Activated naive CD8-positive, alpha-beta T cell treated with anti-CD3 and anti-CD28 coated beads, Interleukin-2, amount 10 ng/mL, durations not matched to agents 7 days and 5 days (primary cell): ENCODE data around the gene EHBP1. TPM values are rescaled to one million over a fixed set of nuclear protein-coding genes. Genes with fewer than 3 reads are reported as not detected.

Experiments used
- ATAC-seq: fragments of 150-1000 bp; cut with Tn5 transposase; one replicate; pipeline ENCODE4 v1.10.0; 2021; ENCODE audit warnings: low read depth, moderate library complexity
- POLR2A ChIA-PET: fragments of 350-600 bp; sonication (Branson Sonifier 250); formaldehyde crosslinking; loops from one replicate; lab custom pipeline; 2021; ENCODE audit warnings: antibody characterized with exemption; lab: Charles Lee
- DNase-seq: peaks from one replicate; pipeline ENCODE4 v3.0.0; 2021
- H3K27ac Mint-ChIP-seq: one replicate; pipeline ENCODE4 v1.8.0; 2022; ENCODE audit warnings: mild to moderate bottlenecking, mixed read lengths
- H3K27me3 Mint-ChIP-seq: one replicate; pipeline ENCODE4 v1.8.0; 2022; ENCODE audit warnings: mild to moderate bottlenecking, moderate library complexity, mixed read lengths
- H3K36me3 Mint-ChIP-seq: one replicate; pipeline ENCODE4 v1.8.0; 2021; ENCODE audit warnings: mild to moderate bottlenecking, mixed read lengths
- H3K4me1 Mint-ChIP-seq: one replicate; pipeline ENCODE4 v1.8.0; 2021; ENCODE audit warnings: mixed read lengths
- H3K4me3 Mint-ChIP-seq: one replicate; pipeline ENCODE4 v1.8.0; 2022; ENCODE audit warnings: mild to moderate bottlenecking, moderate library complexity, mixed read lengths
- H3K9me3 Mint-ChIP-seq: one replicate; pipeline ENCODE4 v1.8.0; 2021; ENCODE audit warnings: mixed read lengths
- total RNA-seq, 2 experiments: library from RNA; stranded (reverse); gene quantifications; one replicate each; pipeline ENCODE4 v1.2.3, GENCODE V29; 2021

Gene EHBP1
- total RNA-seq, 2 experiments from 2014 or later: 25.2 to 27.2 TPM

GRCh38 chr2:63041592-63041991 is 336.1 kb downstream of the EHBP1 start:
- H3K27me3 Mint-ChIP-seq: peaks cover 10% of the 10 kb centered on the region
- no peaks in the 10 kb centered on the region for H3K9me3 Mint-ChIP-seq
- no peak overlapping the region for H3K4me3 Mint-ChIP-seq
- H3K36me3 Mint-ChIP-seq: peaks cover 2% of the 10 kb centered on the region
- ATAC-seq (no peak), DNase-seq (no peak)
- peaks cover 1% of the 10 kb centered on the region for H3K4me1 Mint-ChIP-seq
- H3K27ac Mint-ChIP-seq: no peak overlapping the region
- POLR2A ChIA-PET: no interaction called here

- H3K4me1 Mint-ChIP-seq: peaks cover 18% of the 10 kb centered on the region
- no peaks in the 10 kb centered on the region for H3K9me3 Mint-ChIP-seq
- H3K27me3 Mint-ChIP-seq: peaks cover 41% of the 10 kb centered on the region
- ATAC-seq (no peak), DNase-seq (no peak)
- H3K4me3 Mint-ChIP-seq: no peak overlapping the region
- POLR2A ChIA-PET: no interaction called here
- H3K36me3 Mint-ChIP-seq: peaks cover 5% of the 10 kb centered on the region
- H3K27ac Mint-ChIP-seq: no peak overlapping the region
Measured at GRCh38 chr2:63044362-63045327, 339.1 kb downstream of the EHBP1 start.

DNA sequence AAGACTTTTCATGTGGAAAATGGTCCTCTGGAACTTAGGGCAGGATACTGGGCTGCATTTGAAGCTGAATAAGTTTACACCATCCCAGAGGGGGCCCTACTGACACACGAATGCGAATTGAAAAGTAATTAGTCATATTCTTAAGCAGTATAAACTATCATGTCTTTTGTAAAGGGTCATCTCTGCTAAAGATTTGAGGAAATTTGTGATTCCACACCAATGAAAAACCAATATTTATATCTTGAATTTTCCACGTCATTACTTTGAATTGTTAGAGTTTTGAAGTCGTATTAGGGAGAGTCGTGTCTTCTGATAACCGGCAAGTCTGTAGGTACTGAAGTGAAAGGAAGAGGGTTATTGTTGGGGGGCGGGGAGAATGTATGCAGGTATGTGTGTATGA is 341.0 kb downstream of the EHBP1 start:
- Mint-ChIP-seq H3K27ac (no peak overlapping the region), H3K36me3 (peaks cover 5% of the 10 kb centered on the region), H3K4me3 (peak overlapping the region; percentile 73), H3K4me1 (peaks cover 25% of the 10 kb centered on the region), H3K9me3 (no peaks in the 10 kb centered on the region), H3K27me3 (peaks cover 50% of the 10 kb centered on the region)
- no peak for ATAC-seq
- POLR2A ChIA-PET: no interaction called here
- DNase-seq: no peak

- H3K27ac Mint-ChIP-seq: no peak overlapping the region
- no peak for ATAC-seq
- peaks cover 5% of the 10 kb centered on the region for H3K36me3 Mint-ChIP-seq
- peak overlapping the region; percentile 73 for H3K4me3 Mint-ChIP-seq
- H3K9me3 Mint-ChIP-seq: no peaks in the 10 kb centered on the region
- DNase-seq: no peak
- peaks cover 25% of the 10 kb centered on the region for H3K4me1 Mint-ChIP-seq
- H3K27me3 Mint-ChIP-seq: peaks cover 52% of the 10 kb centered on the region
- POLR2A ChIA-PET: no interaction called here
Measured at GRCh38 chr2:63046961-63047320, 341.4 kb downstream of the EHBP1 start.

GRCh38 chr2:63047321-63048279 is 342.1 kb downstream of the EHBP1 start:
- POLR2A ChIA-PET: no interaction called here
- H3K27ac Mint-ChIP-seq: peak overlapping the region; percentile 51
- no peaks in the 10 kb centered on the region for H3K9me3 Mint-ChIP-seq
- ATAC-seq: no peak
- peaks cover 59% of the 10 kb centered on the region for H3K27me3 Mint-ChIP-seq
- peaks cover 29% of the 10 kb centered on the region for H3K4me1 Mint-ChIP-seq
- peak; percentile 63 for DNase-seq
- H3K4me3 Mint-ChIP-seq: peak overlapping the region; percentile 73
- H3K36me3 Mint-ChIP-seq: peaks cover 5% of the 10 kb centered on the region

DNA sequence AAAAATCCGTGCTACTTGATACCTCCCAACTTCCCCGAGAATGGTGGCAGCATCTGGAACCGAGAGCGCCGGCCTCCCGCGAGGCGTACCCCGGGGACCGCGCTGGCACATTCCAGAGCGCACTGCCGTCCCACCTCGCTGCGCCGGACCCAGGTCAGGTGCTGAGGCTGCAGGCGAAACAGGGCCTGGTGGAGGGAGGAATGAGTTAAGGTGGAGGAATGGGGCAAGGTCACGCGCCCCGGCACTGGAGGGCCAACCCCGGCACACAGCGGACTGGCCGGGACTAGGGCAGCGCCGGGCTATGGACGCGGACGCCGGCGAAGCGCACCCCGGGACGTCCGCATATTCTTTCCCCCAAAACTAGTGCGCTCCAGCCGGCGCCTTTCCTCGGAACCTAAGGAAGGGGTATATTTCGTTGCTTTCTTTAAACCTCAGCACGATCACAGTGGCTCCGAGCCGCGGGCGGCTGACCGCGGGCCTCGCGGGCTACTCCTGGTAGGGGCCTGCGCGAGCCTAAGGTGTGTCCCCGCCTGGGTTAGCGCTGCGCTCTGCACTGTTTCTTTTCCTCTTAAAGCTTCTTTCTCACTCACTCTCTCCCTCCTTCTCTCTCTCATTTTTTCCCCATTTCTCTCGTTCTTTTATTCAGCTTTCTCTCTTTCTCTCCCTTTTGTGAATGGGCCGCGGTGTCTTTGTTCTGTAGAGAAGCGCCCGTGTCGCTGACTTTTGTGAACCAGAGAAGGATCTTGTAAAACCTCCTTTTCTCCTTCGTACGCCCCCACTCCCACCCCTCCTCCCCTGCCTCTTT is 343.1 kb downstream of the EHBP1 start:
- ATAC-seq (no peak), DNase-seq (peak; percentile 50)
- H3K9me3 Mint-ChIP-seq: no peaks in the 10 kb centered on the region
- peaks cover 36% of the 10 kb centered on the region for H3K4me1 Mint-ChIP-seq
- H3K27ac Mint-ChIP-seq: peak overlapping the region; percentile 51
- POLR2A ChIA-PET: interaction anchor here (0.7 kb wide), 1 partner anchor 10 kb away, joined by 3 read pairs; no protein-coding TSS in a partner anchor
- H3K4me3 Mint-ChIP-seq: peak overlapping the region; percentile 80
- peaks cover 5% of the 10 kb centered on the region for H3K36me3 Mint-ChIP-seq
- peaks cover 68% of the 10 kb centered on the region for H3K27me3 Mint-ChIP-seq

DNA sequence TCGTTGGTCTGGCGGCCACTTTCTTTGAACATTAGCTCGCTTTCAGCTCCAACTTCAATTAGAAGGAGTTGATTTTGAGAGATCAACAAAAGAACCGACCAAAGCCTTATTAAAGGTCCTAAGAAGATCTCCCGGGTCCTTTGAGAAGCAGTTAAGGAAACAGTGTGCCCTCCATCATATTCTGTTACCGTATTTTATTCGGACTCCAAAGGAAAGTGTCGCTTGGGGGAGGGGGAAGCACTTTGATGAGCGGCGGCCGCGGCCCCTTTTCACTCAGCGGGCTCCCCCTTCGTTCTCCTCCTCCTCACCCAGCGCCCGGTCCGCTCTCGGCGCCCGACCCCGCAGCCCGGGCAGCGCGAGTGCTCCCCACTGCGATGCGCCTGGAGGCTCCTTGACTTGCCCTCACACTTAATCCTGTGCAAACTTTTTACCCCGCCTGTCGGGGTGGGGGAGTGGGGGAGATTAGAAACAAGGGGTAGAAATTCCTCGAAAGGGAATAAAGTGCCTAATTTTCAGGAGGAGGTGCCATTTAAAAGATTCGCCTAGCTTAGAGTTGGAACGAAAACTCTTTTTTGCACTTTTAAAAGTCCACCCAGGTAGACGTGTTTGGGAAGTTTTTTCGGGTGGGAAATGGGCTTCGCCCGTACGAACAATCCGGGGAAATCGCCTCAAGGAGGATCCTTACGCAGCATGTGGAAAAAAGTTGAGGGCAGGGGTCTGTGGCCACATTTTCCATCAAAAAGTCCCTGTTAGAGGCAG is 343.9 kb downstream of the EHBP1 start:
- Mint-ChIP-seq H3K27ac (no peak overlapping the region), H3K36me3 (peaks cover 5% of the 10 kb centered on the region), H3K4me1 (peaks cover 43% of the 10 kb centered on the region), H3K4me3 (peak overlapping the region; percentile 80), H3K27me3 (peaks cover 77% of the 10 kb centered on the region), H3K9me3 (no peaks in the 10 kb centered on the region)
- POLR2A ChIA-PET: interaction anchor here (0.7 kb wide), 1 partner anchor 9 kb away, joined by 3 read pairs; no protein-coding TSS in a partner anchor
- DNase-seq: peak; percentile 51
- no peak for ATAC-seq

DNA sequence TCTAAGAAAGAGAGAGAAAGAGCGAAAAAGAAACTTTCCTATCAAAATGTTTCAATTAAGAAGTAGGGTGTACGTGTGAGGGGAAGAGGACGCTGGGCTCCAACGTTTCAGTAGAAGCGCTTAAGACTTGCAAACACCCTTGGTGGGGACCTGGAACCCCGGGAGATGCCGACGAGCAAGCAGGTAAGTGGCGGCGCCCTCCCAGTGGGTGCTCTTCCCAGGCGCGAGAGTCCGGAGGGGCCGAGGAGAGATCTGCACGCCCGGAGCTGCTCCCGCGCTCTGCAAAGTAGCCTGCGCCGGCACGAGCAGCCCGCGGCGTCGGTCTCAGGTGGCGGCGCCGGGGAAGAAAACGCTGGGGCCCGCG is 344.4 kb downstream of the EHBP1 start:
- Mint-ChIP-seq H3K27ac (no peak overlapping the region), H3K4me3 (peak overlapping the region; percentile 80), H3K36me3 (peaks cover 5% of the 10 kb centered on the region), H3K4me1 (peaks cover 49% of the 10 kb centered on the region), H3K27me3 (peaks cover 80% of the 10 kb centered on the region), H3K9me3 (no peaks in the 10 kb centered on the region)
- DNase-seq (peak; percentile 71), ATAC-seq (peak; percentile 30)
- POLR2A ChIA-PET: no interaction called here

- POLR2A ChIA-PET: no interaction called here
Measured at GRCh38 chr2:63050334-63051041, 345.0 kb downstream of the EHBP1 start, which contains the start of gene OTX1. TSS of gene OTX1 (plus strand) at chr2:63050830. CDS start at chr2:63052991, 2,161 bp downstream.

GRCh38 chr2:63051042-63051794 is 345.7 kb downstream of the EHBP1 start:
- peaks cover 8% of the 10 kb centered on the region for H3K36me3 Mint-ChIP-seq
- H3K27me3 Mint-ChIP-seq: peaks cover 88% of the 10 kb centered on the region
- no peaks in the 10 kb centered on the region for H3K9me3 Mint-ChIP-seq
- H3K4me1 Mint-ChIP-seq: peaks cover 58% of the 10 kb centered on the region
- POLR2A ChIA-PET: interaction anchor here (0.9 kb wide), 1 partner anchor 535 kb away, joined by 3 read pairs; no protein-coding TSS in a partner anchor
- DNase-seq: peak; percentile 48
- ATAC-seq: no peak
- H3K27ac Mint-ChIP-seq: no peak overlapping the region
- H3K4me3 Mint-ChIP-seq: peak overlapping the region; percentile 82

More at GRCh38 chr2:63050334-63051041, 345.0 kb downstream of the EHBP1 start, which contains the start of gene OTX1:
- Mint-ChIP-seq H3K36me3 (peaks cover 5% of the 10 kb centered on the region), H3K4me3 (peak within 1 kb of the TSS; percentile 82), H3K9me3 (no peaks in the 10 kb centered on the region), H3K27ac (no peak within 1 kb of the TSS), H3K4me1 (peaks cover 53% of the 10 kb centered on the region), H3K27me3 (peaks cover 84% of the 10 kb centered on the region)
- ATAC-seq (peak; percentile 88), DNase-seq (peak; percentile 81)

- POLR2A ChIA-PET: interaction anchor here (0.9 kb wide), 1 partner anchor 534 kb away, joined by 3 read pairs; no protein-coding TSS in a partner anchor
- H3K36me3 Mint-ChIP-seq: peaks cover 3% of the 10 kb centered on the region
- no peaks in the 10 kb centered on the region for H3K9me3 Mint-ChIP-seq
- peaks cover 59% of the 10 kb centered on the region for H3K4me1 Mint-ChIP-seq
- H3K27me3 Mint-ChIP-seq: peaks cover 88% of the 10 kb centered on the region
- DNase-seq (no peak), ATAC-seq (no peak)
- H3K27ac Mint-ChIP-seq: no peak overlapping the region
- H3K4me3 Mint-ChIP-seq: peak overlapping the region; percentile 51
Measured at GRCh38 chr2:63051795-63052333, 346.4 kb downstream of the EHBP1 start.
